Measurements from ENCODE around the gene LEMD1.

The LEMD1 gene

DNA sequence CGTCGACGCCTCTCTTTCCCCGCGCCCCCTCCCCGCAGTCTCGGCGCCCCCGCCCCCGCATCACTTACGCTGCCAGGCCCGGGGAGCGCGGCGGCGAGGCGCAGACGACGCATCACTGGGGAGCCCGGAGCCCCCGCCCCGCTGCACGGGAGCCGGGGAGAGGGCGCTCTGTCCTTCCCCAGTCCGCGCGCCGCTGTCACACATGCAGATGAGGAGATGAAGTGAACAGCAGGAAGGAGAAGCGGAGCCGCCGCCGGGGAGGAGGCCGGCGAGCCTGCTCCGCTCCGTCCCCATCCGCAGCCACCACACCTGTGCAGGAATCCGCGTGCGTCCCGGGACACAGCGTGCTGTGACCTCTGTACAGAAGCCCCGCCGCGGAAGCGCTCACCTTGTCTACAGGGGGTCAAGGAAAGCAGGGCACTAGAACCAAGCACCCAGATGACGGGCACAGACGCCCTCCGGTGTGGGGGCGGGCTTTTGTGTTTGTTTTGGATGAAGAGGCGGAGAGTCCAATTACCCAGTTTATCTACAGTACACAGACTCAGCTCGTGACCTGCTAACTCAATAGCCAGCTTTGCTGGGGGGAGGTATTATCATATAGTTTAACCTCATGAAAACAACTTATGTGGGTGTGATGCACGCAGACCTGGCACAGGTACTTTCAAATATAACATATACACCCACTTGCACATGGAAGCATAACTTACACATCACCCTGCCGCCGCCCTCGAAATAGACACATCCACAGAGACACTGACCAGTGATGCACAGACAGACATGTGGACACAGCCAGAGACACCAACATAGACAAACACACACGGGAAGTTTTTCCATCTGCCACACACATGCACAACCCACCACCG lies 77.6 kb downstream of the LEMD1 start:
- Histone ChIP-seq H3K36me3 (ENCODE audit: control insufficient read depth, insufficient read depth, low read length) (no peaks in the 10 kb centered on the region), H3K9me3 (ENCODE audit: control insufficient read depth, low read length) (no peaks in the 10 kb centered on the region), H3K9ac (ENCODE audit: low read length) (no peak overlapping the region), H3K27me3 (ENCODE audit: control insufficient read depth, insufficient read depth, low read length) (peaks cover 36% of the 10 kb centered on the region), H3K4me1 (ENCODE audit: control insufficient read depth, insufficient read depth, low read length) (peaks cover 5% of the 10 kb centered on the region), H3K4me3 (ENCODE audit: low read length) (no peak overlapping the region)

DNA sequence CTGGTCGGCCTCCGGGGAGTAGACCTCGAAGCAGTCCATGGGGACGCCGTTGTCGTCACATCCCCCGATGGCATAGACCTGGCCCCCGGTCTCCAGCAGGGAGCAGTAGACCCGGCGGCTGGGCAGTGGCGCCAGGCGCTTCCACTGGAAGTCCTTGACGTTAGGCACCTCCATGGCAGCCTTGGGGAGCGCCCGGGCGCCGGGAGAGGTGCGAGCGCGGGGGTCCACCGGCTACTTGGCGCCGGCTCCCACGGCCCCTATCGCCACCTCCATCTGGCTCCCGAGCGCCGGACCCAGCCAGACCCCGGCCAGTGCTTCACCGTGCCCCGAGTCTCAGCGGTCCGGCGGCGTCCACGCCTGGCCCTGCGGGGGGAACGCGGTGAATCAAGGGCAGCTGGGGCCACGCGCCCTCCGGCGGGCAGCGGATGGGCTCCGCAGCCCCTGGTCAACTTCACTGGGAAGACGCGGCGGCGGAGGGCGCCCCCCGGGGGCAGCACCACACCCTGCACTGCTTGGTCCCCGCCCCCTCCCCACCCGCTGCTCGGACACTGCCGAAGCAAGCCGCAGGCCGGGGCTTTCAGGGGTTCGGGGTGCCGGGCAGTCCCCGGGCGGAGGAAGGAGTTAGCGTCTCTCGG lies 78.3 kb downstream of the LEMD1 start:
- no peak overlapping the region for H3K4me3 ChIP-seq (ENCODE audit: low read length)
- H3K9ac ChIP-seq (ENCODE audit: low read length): no peak overlapping the region
- H3K27me3 ChIP-seq (ENCODE audit: control insufficient read depth, insufficient read depth, low read length): peaks cover 36% of the 10 kb centered on the region
- no peaks in the 10 kb centered on the region for H3K36me3 ChIP-seq (ENCODE audit: control insufficient read depth, insufficient read depth, low read length)
- H3K9me3 ChIP-seq (ENCODE audit: control insufficient read depth, low read length): no peaks in the 10 kb centered on the region
- H3K4me1 ChIP-seq (ENCODE audit: control insufficient read depth, insufficient read depth, low read length): peaks cover 5% of the 10 kb centered on the region

DNA sequence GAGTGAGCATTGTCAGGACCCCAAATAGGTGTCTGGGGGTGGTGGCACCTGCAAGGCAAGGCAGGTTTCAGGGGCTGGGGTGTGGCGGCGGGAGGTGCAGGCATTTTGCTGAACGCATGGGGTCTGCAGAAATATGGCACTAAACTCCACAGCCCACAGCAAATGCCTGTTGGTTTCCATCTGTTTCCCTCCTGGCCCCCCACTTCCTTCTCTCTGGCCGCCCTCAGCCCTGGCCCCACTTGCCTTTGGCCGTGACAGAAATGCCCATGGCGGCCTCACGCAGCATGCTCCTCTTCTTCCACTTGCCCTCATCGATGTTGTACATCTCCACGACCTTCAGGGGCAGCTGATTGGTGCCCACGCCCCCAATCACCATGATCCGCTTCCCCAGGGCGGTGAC lies 78.9 kb downstream of the LEMD1 start:
- Histone ChIP-seq H3K4me1 (ENCODE audit: control insufficient read depth, insufficient read depth, low read length) (peaks cover 5% of the 10 kb centered on the region), H3K9ac (ENCODE audit: low read length) (no peak overlapping the region), H3K9me3 (ENCODE audit: control insufficient read depth, low read length) (no peaks in the 10 kb centered on the region), H3K36me3 (ENCODE audit: control insufficient read depth, insufficient read depth, low read length) (no peaks in the 10 kb centered on the region), H3K4me3 (ENCODE audit: low read length) (no peak overlapping the region), H3K27me3 (ENCODE audit: control insufficient read depth, insufficient read depth, low read length) (peaks cover 36% of the 10 kb centered on the region)

DNA sequence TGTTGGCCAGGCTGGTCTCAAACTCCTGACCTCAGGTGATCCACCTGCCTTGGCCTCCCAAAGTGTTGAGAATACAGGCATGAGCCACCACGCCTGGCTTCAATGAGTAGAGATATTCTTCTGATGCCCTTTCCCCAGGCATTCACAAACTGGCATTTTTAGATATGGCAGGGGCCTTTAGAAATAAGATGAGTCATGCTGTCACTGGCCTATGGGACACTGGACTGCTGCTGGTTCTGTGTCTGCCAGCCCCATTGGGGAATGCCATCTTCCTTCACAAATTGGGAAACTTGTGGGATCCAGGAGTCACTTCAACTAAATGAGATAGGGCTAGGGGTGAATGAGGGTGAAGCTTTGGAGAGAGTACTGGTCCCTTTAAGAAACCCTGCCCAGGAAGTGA lies 81.2 kb downstream of the LEMD1 start:
- Histone ChIP-seq H3K36me3 (ENCODE audit: control insufficient read depth, insufficient read depth, low read length) (no peaks in the 10 kb centered on the region), H3K9ac (ENCODE audit: low read length) (no peak overlapping the region), H3K4me1 (ENCODE audit: control insufficient read depth, insufficient read depth, low read length) (peaks cover 5% of the 10 kb centered on the region), H3K27me3 (ENCODE audit: control insufficient read depth, insufficient read depth, low read length) (peaks cover 26% of the 10 kb centered on the region), H3K9me3 (ENCODE audit: control insufficient read depth, low read length) (no peaks in the 10 kb centered on the region), H3K4me3 (ENCODE audit: low read length) (no peak overlapping the region)

DNA sequence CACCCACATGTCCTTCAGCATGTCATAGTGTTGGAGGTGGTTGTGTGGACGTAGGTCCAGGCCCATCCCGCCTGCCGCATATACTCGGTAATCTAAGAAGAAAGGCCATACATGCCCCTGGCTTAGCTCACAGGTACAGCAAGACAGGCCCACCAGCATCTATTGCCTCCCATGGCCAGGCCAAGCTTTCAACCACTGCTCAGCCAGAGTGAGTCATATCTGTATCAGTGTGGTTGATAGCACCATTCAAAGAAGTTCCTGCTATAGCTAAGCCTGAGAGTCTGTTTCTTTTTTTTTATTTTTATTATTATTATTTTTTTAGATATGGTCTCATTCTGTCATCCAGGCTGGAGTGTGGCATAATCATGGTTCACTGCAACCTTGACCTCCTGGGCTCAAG lies 82.1 kb downstream of the LEMD1 start:
- no peak overlapping the region for H3K4me3 ChIP-seq (ENCODE audit: low read length)
- peaks cover 22% of the 10 kb centered on the region for H3K27me3 ChIP-seq (ENCODE audit: control insufficient read depth, insufficient read depth, low read length)
- H3K36me3 ChIP-seq (ENCODE audit: control insufficient read depth, insufficient read depth, low read length): no peaks in the 10 kb centered on the region
- H3K9ac ChIP-seq (ENCODE audit: low read length): no peak overlapping the region
- H3K4me1 ChIP-seq (ENCODE audit: control insufficient read depth, insufficient read depth, low read length): peaks cover 5% of the 10 kb centered on the region
- H3K9me3 ChIP-seq (ENCODE audit: control insufficient read depth, low read length): no peaks in the 10 kb centered on the region

DNA sequence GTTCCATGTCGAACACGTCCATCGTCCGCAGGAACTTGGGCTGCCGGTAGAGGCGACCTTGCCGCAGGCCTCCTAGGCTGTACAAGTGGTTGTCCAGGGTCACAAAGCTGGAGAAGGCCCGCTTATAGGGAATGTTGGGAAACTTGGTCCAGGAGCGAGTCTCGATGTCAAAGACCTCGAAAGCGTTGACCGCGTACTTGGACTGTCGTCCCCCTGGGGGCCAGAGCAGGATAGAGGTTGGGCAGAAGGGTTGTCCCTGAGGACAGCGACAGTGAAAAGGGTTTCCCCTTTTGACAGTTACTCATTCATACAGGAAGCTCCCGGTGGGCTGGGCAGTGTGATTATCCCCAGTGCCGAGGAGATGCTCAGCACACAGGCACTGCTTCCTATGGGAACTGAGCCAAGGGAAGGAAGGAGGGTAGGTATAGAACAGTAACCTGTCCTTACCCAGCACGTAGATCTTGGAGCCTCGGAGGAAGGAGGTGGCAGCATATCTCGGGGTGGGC lies 82.6 kb downstream of the LEMD1 start:
- peaks cover 17% of the 10 kb centered on the region for H3K27me3 ChIP-seq (ENCODE audit: control insufficient read depth, insufficient read depth, low read length)
- no peak overlapping the region for H3K4me3 ChIP-seq (ENCODE audit: low read length)
- no peak overlapping the region for H3K9ac ChIP-seq (ENCODE audit: low read length)
- no peaks in the 10 kb centered on the region for H3K36me3 ChIP-seq (ENCODE audit: control insufficient read depth, insufficient read depth, low read length)
- peaks cover 2% of the 10 kb centered on the region for H3K4me1 ChIP-seq (ENCODE audit: control insufficient read depth, insufficient read depth, low read length)
- no peaks in the 10 kb centered on the region for H3K9me3 ChIP-seq (ENCODE audit: control insufficient read depth, low read length)

DNA sequence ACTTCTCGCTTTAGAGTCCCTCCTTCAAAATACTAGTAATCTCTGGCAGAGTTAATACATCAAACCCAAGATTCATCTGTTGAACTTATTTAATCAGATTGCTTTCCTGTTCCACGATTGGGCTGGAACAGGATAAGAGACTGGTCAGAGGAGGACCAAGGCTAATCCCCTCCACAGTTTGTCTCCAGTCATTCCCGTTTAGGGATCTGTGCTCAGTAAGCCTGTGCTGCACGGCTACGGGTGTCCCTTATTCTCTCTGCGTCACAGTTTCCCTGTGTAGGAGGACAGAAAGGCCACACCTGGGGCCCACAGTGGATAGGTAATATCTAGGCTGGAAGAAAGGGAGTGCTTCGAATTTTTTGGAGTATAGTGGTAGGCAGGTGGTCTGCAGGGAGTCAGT lies 83.8 kb downstream of the LEMD1 start:
- Histone ChIP-seq H3K4me3 (ENCODE audit: low read length) (no peak overlapping the region), H3K36me3 (ENCODE audit: control insufficient read depth, insufficient read depth, low read length) (no peaks in the 10 kb centered on the region), H3K4me1 (ENCODE audit: control insufficient read depth, insufficient read depth, low read length) (no peaks in the 10 kb centered on the region), H3K9ac (ENCODE audit: low read length) (no peak overlapping the region), H3K27me3 (ENCODE audit: control insufficient read depth, insufficient read depth, low read length) (peaks cover 5% of the 10 kb centered on the region), H3K9me3 (ENCODE audit: control insufficient read depth, low read length) (no peaks in the 10 kb centered on the region)

DNA sequence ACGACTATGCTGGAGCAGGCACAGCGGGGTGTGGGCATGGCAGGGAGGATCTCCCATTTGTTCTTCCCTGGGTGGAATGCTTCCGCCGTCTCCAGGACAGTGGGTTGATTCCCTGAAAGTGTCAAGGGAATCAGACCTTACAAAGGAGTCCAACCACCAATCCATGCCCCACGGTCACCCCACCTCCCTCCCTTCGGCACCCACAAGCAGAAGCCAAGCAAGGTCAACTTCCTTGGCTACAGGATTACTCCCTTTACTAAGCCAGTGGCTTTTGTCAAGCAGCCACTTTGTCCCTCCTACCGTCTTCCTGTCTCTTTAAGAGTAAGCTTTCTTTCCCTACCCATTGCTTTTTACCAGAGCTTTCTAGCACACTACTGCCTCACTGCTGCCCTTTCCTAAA lies 84.4 kb downstream of the LEMD1 start:
- no peak overlapping the region for H3K9ac ChIP-seq (ENCODE audit: low read length)
- no peaks in the 10 kb centered on the region for H3K36me3 ChIP-seq (ENCODE audit: control insufficient read depth, insufficient read depth, low read length)
- no peaks in the 10 kb centered on the region for H3K9me3 ChIP-seq (ENCODE audit: control insufficient read depth, low read length)
- H3K27me3 ChIP-seq (ENCODE audit: control insufficient read depth, insufficient read depth, low read length): no peaks in the 10 kb centered on the region
- no peaks in the 10 kb centered on the region for H3K4me1 ChIP-seq (ENCODE audit: control insufficient read depth, insufficient read depth, low read length)
- H3K4me3 ChIP-seq (ENCODE audit: low read length): no peak overlapping the region

DNA sequence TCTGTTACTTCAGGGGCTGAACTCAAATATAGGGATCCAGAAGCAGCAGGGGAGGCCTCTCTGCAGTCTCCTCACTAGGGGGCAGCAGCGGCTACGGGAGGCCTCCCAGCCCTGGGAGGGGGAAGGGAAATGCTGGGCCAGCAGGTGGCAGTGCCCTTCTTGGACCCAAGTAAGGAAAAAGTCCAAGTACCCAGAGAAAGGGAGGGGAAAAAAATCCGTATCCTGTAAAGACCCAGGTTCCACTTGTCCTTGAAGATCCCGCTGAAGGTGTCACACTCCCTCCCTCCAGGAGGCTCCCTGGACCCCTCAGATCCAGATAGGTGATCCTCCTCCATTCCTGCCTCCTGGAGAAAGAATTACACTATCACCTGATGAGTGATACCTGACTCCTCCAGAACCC lies 86.2 kb downstream of the LEMD1 start:
- H3K9me3 ChIP-seq (ENCODE audit: control insufficient read depth, low read length): no peaks in the 10 kb centered on the region
- no peaks in the 10 kb centered on the region for H3K27me3 ChIP-seq (ENCODE audit: control insufficient read depth, insufficient read depth, low read length)
- no peaks in the 10 kb centered on the region for H3K4me1 ChIP-seq (ENCODE audit: control insufficient read depth, insufficient read depth, low read length)
- H3K36me3 ChIP-seq (ENCODE audit: control insufficient read depth, insufficient read depth, low read length): no peaks in the 10 kb centered on the region
- H3K4me3 ChIP-seq (ENCODE audit: low read length): no peak overlapping the region
- no peak overlapping the region for H3K9ac ChIP-seq (ENCODE audit: low read length)

DNA sequence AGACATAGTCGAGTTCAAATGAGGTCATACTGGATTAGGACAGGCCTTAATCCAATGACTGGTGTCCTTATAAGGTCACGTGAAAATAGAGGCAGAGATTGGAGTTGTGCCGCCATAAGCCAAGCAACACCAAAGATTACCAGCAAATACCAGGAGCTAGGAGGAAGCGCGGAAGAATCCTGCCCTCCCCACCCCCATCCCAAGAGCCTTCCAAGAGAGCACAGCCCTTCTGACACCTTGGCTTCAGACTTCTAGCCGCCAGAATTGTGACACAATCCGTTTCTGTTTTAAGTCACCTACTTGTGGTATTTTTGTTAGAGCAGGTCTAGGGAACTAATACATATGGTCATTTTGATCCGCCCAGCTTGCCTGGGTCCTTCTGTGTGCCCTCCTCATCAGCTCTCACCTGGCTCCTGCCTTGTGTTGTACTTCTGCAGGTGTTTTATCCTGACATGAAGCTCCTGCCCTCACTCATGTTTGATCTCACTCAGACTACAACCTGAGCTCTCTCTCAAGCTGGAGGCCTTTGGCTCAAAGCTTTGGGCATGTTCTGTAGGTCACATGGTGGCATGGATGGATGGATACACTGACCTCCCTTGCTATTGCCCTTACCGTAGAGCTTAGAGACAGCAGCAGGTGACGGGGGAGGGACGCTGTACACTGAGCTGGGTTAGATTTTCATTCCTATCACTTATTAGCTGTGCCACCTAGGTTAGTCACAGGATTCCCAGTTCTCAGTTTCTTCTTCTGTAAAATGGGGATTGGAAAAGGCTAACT lies 89.7 kb downstream of the LEMD1 start:
- H3K36me3 ChIP-seq (ENCODE audit: control insufficient read depth, insufficient read depth, low read length): no peaks in the 10 kb centered on the region
- no peaks in the 10 kb centered on the region for H3K4me1 ChIP-seq (ENCODE audit: control insufficient read depth, insufficient read depth, low read length)
- no peaks in the 10 kb centered on the region for H3K27me3 ChIP-seq (ENCODE audit: control insufficient read depth, insufficient read depth, low read length)
- H3K9me3 ChIP-seq (ENCODE audit: control insufficient read depth, low read length): no peaks in the 10 kb centered on the region
- H3K9ac ChIP-seq (ENCODE audit: low read length): no peak overlapping the region
- H3K4me3 ChIP-seq (ENCODE audit: low read length): no peak overlapping the region

Data from mucosa of stomach (tissue), 1 donor.